HG02938 (cell line): ENCODE data around the gene KRTAP4-5.
"Not testable (repeated sequence)": the region's sequence is repeated elsewhere in the genome, so short reads cannot be mapped to it uniquely, and the experiment has no call there.

Source experiments
- ATAC-seq: cut with Tn5 transposase; IDR thresholded peaks from one replicate; pipeline ENCODE4 v1.9.1; 2021; ENCODE audit warnings: mild to moderate bottlenecking, moderate library complexity; ENCODE audit not compliant: unreplicated experiment

KRTAP4-5 gene

GRCh38 chr17:41149652-41149985 is at the start of gene KRTAP4-5:
KRTAP4-5 (minus strand) TSS chr17:41149825; CDS start chr17:41149767, 58 bp downstream.
- no peak for ATAC-seq

DNA sequence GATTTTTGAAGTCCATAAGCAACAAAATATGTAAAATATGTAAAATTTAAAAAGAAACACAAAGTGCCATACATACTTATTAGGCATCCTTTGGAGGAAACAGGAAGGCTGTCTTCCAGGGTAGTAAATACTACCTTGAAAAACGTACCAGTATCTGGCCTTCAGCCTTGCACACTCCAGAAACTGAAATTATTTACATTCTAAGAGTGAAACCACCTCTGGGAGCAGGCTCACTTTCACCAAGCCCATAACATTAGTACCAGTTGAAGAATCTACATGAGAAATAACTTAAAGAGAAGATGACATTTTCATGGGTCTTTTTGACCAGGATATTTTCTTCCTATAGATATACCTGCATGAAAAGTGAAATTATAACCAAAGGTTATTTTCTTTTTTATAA is 46.4 kb upstream of the KRTAP4-5 start:
- no peak for ATAC-seq

- ATAC-seq, result no peak
Measured at GRCh38 chr17:41190328-41190727, 40.7 kb upstream of the KRTAP4-5 start.

DNA sequence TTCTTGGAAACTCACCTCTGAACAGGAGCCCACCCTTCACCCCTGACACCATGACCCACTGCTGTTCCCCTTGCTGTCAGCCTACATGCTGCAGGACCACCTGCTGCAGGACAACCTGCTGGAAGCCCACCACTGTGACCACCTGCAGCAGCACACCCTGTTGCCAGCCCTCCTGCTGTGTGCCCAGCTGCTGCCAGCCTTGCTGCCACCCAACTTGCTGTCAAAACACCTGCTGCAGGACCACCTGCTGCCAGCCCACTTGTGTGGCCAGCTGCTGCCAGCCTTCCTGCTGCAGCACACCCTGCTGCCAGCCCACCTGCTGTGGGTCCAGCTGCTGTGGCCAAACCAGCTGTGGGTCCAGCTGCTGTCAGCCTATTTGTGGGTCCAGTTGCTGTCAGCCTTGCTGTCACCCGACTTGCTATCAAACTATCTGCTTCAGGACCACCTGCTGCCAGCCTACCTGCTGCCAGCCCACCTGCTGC is 40.3 kb upstream of the KRTAP4-5 start, which contains the start of gene KRTAP9-1:
TSS of gene KRTAP9-1 (plus strand) at position 51 of the 482 bp plus-strand sequence. CDS start at position 51, 0 bp downstream.
- ATAC-seq, result not testable (repeated sequence)

DNA sequence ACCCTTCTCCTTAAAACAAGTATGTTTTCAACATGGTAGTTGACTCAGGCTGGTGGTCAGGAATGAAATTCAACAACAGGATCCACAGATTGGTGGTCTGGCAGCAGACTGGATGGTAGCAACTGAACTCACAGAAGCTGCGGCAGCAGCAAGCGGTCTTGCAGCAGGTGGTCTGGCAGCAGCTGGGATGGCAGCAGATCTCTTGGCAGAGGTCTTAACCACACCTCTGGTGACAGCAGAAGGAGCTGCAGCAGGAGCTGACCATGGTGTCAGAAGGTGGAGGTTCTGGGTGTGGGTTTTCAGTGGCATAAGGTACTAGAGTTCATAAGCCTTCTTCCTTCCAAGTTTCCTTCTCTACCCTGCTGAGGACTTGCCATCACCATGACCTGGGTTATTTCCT is 37.2 kb upstream of the KRTAP4-5 start:
- ATAC-seq, result no peak

GRCh38 chr17:41185001-41185400 is 35.4 kb upstream of the KRTAP4-5 start:
- no peak for ATAC-seq

DNA sequence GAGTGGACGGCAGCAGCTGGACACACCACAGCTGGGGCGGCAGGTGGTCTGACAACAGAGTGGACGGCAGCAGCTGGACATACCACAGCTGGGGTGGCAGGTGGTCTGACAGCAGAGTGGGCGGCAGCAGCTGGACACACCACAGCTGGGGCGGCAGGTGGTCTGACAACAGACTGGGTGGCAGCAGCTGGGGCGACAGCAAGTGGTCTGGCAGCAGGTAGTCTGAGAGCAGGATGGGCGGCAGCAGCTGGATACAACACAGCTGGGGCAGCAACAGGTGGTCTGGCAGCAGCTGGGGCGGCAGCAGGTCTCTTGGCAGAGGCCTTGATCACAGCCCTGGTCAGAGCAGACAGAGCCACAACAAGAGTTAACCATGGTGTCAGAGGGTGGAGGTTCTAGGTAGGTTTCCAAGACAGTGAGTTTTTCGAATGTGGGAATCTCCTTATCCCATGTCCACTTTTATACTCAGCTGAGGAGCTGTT is 34.9 kb upstream of the KRTAP4-5 start, which contains the start of gene KRTAP4-1:
TSS of gene KRTAP4-1 (minus strand) at position 432 of the 482 bp plus-strand sequence. CDS start at position 375, 57 bp downstream.
- ATAC-seq, result no peak

DNA sequence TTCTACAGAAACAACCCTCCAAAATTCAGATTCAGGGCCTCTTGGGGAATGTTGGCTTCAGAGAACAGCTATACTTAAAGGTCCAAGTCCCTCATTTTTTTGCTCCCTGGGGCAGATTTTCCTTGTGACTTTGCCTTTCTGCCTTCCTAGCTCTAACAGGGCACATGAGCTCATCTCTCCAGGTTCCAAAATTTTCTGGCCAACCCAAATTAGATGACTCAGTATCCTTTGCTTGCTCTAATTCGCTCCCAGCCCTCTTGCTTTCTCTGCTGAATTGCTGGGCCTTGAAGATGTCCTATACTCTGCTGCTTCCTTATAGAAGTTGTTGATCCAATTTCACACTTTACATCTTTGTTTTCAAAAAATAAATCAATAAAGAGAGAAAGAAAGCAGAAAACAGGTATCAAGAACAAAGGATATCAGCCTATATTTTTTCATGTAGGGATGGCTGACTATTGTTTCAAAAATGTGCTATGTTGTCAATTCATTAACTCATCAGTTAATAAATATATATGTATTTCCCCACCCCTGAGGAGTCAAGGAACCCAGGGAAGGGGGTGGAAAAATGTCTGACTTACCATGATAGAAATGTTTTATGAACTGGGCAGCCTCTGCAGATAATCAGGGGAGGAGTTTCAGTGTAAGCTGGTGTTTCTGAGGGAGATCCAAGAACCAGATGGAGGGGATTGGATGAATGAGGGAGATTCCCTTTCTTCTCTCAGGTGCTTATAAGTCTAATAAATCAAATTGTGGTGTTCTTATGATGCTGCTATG is 29.4 kb upstream of the KRTAP4-5 start:
- ATAC-seq, result no peak

DNA sequence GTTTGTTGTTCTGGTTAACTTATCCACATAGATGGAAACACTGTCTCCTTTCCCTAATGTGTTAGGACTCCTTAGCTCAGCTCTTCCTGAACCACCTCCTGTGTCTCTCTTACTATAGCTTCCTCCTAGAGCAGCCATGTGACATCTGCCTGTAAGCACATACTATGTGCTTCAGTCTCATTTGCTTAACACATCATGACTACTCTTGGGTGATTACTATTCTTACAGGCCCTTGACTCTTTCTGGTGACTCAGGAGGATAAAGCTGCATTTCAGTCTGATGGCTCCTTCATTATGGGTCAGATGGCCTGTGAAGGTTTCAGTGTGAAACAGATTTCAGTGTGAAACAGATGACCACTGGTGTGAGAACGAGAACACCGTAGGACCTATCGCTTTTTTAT is 28.7 kb upstream of the KRTAP4-5 start:
- ATAC-seq, result no peak

GRCh38 chr17:41177727-41178271 is 28.2 kb upstream of the KRTAP4-5 start, which contains the start of gene KRTAP4-2:
KRTAP4-2 (minus strand) TSS chr17:41178221; CDS start chr17:41178164, 57 bp downstream.
- no peak for ATAC-seq

- no peak for ATAC-seq
Measured at GRCh38 chr17:41176744-41177387, 27.2 kb upstream of the KRTAP4-5 start.

- ATAC-seq, result no peak
Measured at GRCh38 chr17:41171886-41172285, 22.3 kb upstream of the KRTAP4-5 start.

DNA sequence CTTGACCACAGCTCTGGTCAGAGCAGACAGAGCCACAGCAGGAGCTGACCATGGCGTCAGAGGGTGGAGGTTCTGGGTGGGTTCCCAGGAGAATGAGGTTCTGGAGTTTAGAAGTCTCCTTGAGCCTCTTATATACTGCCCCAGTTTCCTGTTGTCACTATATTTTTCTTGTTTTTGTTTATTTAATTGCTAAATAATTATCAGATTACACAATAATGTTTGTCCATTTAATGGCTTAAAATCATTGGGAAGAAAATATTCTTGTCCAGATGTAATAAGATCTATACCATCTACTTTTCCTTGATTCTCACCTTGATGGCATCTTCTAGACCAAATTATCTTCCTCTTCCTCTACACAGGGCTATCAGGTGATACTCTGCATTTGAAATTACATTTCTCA is 18.5 kb upstream of the KRTAP4-5 start, which contains the start of gene KRTAP4-3:
TSS of gene KRTAP4-3 (minus strand) at position 101 of the 400 bp plus-strand sequence. CDS start at position 52, 49 bp downstream.
- no peak for ATAC-seq

DNA sequence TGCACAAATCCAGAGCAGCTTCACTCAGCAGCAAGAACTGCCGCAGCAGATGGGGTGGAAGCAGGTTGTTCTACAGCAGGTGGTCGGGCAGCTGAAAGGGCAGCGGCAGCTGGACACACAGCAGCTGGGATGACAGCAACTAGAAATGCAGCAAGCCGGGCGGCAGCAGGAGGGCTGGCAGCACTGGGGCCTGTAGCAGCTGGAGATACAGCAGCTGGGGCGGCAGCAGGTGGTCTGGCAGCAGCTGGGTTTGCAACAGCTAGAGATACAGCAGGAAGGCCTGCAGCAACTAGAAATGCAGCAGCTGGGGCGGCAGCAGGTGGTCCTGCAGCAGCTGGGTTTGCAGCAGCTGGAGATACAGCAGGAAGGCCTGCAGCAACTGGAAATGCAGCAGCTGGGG is 17.9 kb upstream of the KRTAP4-5 start:
- no peak for ATAC-seq

DNA sequence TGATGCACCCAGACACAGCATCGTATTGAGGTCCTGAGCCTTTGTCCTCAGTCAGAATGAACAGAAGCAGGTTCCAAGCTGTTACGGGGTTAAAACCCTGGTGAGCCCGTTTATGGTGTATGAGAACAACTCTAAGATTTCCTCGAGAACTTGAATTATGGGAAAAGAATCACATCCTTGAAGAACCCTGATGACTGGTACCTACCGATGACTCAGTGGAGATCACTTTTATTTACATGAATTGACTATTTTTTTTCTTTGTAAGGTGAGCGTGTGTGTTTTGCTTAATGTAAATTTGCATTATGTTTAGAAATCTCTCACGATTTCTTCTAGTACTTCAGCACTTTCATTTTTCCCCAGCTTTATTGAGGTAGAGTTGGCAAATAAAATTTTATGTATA is 14.2 kb upstream of the KRTAP4-5 start:
- no peak for ATAC-seq

DNA sequence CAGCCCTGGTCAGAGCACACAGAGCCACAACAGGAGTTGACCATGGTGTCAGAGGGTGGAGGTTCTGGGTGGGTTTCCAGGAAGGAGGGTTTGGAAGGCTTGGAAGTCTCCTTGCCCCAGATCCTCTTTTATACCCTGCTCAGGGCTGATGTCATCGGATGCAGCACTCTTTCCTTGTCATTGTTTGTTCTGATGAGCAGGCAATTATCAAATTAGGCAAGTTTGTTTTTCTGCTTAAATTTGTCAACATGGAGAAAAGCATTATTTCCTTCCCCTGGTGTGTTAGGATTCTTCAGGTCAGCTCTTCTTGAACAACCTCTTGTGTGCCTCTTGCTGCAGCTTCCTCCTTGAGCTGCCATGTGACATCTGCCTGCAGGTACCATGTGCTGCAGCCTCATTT is 11.0 kb upstream of the KRTAP4-5 start, which contains the start of gene KRTAP4-4:
TSS of gene KRTAP4-4 (minus strand) at position 101 of the 400 bp plus-strand sequence. CDS start at position 44, 57 bp downstream.
- ATAC-seq, result no peak

GRCh38 chr17:41160190-41160589 is 10.6 kb upstream of the KRTAP4-5 start:
- ATAC-seq, result not testable (repeated sequence)

DNA sequence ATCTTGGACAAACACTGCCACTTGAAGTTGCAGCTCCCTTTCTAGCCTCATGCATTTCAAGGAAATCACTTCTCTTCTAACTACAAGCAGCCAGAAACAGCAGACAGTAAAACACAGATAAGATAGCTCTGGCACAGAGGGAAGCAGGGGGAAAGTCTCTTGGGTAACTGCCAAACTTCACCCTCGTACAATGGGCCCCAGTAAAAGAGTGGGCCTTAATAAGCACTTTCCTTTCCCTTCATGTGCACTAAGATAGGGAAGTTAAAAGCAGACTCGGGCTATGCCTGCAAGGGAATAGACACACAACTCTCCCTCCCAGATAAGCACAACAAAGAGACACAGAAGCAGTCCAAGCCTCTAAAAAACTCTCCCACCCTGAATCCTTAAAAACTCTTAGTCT is 4.2 kb upstream of the KRTAP4-5 start:
- ATAC-seq, result no peak

DNA sequence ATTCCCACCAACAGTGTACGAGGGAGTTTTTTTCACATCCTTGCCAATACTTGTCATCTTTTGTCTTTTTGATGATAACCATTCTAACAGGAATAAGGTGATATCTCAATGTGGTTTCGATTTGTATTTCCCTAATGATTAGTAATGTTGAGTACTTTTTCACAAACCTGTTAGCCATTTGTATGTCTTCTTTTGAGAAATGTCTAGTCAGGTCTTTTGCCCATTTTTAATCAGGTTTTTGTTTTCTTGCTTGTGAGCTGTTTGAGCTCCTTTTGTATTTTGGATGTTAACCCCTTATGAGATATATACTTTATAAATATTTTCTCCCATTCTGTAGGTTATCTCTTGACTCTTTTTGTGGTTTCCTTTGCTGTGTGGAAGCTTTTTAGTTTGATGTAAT is 1.9 kb upstream of the KRTAP4-5 start:
- no peak for ATAC-seq

DNA sequence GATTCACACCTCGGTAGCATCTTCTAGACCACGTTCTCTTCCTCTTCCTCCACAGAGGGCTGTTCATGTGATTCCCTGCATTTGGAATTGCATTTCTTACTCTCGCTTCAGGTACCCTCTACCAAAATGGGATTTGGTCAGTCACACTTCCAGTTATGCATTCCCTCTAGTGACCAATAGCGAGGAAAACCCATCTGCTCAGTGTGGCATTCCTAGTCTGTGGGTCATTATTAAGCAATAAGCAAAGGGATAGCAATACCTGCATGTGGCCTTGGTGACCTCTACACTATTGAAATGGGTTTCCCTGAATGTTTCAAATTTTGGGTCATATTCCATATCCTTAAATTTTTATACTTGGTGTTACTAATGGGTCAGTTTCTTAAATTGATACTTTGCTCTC is 401 bp upstream of the KRTAP4-5 start:
- no peak for ATAC-seq

DNA sequence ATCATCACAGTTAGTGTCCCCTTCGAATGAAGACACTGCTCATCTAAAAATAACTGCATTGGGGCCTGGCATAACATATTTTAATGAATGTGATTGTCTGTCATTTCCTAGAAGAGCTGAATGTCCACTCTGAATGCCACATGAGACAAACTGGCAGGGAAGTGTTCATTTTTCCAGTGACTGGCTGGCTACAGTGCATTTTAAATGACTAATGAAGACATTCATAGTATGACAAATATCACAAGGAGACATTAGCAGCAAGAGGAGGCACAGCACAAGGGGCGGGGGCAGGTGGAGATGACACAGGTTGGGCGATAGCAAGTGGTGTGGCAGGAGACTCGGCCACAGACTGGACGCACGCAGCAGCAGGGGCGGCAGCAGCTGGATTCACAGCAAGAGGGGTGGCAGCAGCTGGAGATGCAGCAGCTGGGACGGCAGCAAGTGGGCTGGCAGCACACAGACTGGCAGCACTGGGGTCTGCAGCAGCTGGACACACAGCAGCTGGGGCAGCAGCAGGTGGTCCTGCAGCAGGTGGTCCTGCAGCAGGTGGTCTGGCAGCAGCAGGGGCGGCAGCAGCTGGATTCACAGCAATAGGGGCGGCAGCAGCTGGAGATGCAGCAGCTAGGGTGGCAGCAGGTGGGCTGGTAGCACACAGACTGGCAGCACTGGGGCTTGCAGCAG is 514 bp downstream of the KRTAP4-5 start:
- not testable (repeated sequence) for ATAC-seq
